Inflammatory macrophage (primary cell): ENCODE data around the gene STRA6.
"Not testable (repeated sequence)": the region's sequence is repeated elsewhere in the genome, so short reads cannot be mapped to it uniquely, and the experiment has no call there.

ENCODE experiments used
- DNase-seq, 2 donors: peaks; one replicate each; pipeline ENCODE4 v3.0.0-alpha.2; 2020 to 2022

The STRA6 gene

GRCh38 chr15:74179101-74179841 is 23.3 kb downstream of the STRA6 start:
- DNase-seq, result peak; percentile 35 to 68

- DNase-seq, result no peak
Measured at GRCh38 chr15:74178326-74179100, 24.1 kb downstream of the STRA6 start.

- no peak for DNase-seq
Measured at GRCh38 chr15:74176262-74177214, 26.0 kb downstream of the STRA6 start.

- DNase-seq, result no peak
Measured at GRCh38 chr15:74175271-74176191, 27.1 kb downstream of the STRA6 start.

- no peak for DNase-seq
Measured at GRCh38 chr15:74174958-74175253, 27.7 kb downstream of the STRA6 start.

GRCh38 chr15:74174219-74174957 is 28.2 kb downstream of the STRA6 start:
- no peak for DNase-seq

GRCh38 chr15:74173380-74174218 is 29.0 kb downstream of the STRA6 start, which contains the start of gene ISLR:
ISLR (plus strand) TSS chr15:74173710; CDS start chr15:74174859, 1,149 bp downstream.
- no peak for DNase-seq

GRCh38 chr15:74172701-74173379 is 29.7 kb downstream of the STRA6 start:
- no peak for DNase-seq

GRCh38 chr15:74171965-74172541 is 30.5 kb downstream of the STRA6 start:
- DNase-seq, result no peak

GRCh38 chr15:74170875-74171578 is 31.6 kb downstream of the STRA6 start:
- DNase-seq, result no peak

GRCh38 chr15:74170071-74170844 is 32.3 kb downstream of the STRA6 start:
- DNase-seq, result no peak

- no peak for DNase-seq
Measured at GRCh38 chr15:74168711-74169126, 33.9 kb downstream of the STRA6 start.

GRCh38 chr15:74167891-74168331 is 34.7 kb downstream of the STRA6 start:
- DNase-seq, result no peak

- DNase-seq, result no peak
Measured at GRCh38 chr15:74165461-74165860, 37.1 kb downstream of the STRA6 start.

- DNase-seq, result not testable (repeated sequence)
Measured at GRCh38 chr15:74162195-74162536, 40.4 kb downstream of the STRA6 start.

GRCh38 chr15:74160390-74160789 is 42.2 kb downstream of the STRA6 start:
- DNase-seq, result not testable (repeated sequence)

- no peak for DNase-seq
Measured at GRCh38 chr15:74159773-74160172, 42.8 kb downstream of the STRA6 start.
